ENCODE measurements around the gene CADM2.

DNA sequence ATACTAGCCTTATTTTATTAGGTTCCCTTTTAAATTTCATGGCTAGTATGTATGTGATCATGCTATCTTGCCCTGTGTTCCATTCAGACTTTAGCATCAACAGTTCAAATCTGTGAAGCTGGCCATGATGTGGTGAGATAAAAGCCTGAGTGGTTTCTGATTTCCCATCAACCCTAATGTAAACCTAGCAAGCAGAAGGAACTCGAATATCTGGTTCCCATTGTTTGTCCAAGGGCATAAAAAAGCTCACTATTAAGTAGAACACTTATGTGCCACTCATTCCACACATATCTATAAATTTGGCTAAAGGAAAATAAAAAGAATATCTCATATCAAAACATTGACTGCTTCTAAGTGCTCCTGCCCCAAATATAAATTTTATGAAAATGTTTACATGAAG, 311.7 kb downstream of the CADM2 start:
- TF ChIP-seq POLR2A (IDR thresholded peaks at IDR 0.05; ENCODE audit: low read depth, low read length) (no peak), TAF1 (IDR thresholded peaks at IDR 0.05; ENCODE audit: borderline replicate concordance, low read depth, low read length) (no peak), POLR2AphosphoS5 (IDR thresholded peaks at IDR 0.05; ENCODE audit: low read depth, low read length) (no peak)

Data from GM12892 (cell line).